D341Med (cell line): ENCODE data around the gene SBNO2.

ENCODE experiments used
- DNase-seq: peaks from one replicate; pipeline ENCODE4 v3.0.0; 2012; ENCODE audit warnings: low spot score

SBNO2 gene

GRCh38 chr19:1105008-1105872 lies 68.8 kb downstream of the SBNO2 start:
- DNase-seq: peak; percentile 69

- DNase-seq: peak; percentile 90
These were observed 69.6 kb downstream of the SBNO2 start for GRCh38 chr19:1104311-1105007.

- DNase-seq: peak; percentile 96
These were observed 70.3 kb downstream of the SBNO2 start, which contains the start of gene GPX4 for GRCh38 chr19:1103708-1104310. GPX4 (plus strand) TSS chr19:1103994; CDS start chr19:1104044, 50 bp downstream.

GRCh38 chr19:1103132-1103707 lies 70.8 kb downstream of the SBNO2 start:
- no peak for DNase-seq

- DNase-seq: no peak
These were observed 71.5 kb downstream of the SBNO2 start for GRCh38 chr19:1102407-1103131.

GRCh38 chr19:1101337-1101698 lies 72.8 kb downstream of the SBNO2 start:
- no peak for DNase-seq

GRCh38 chr19:1098177-1099051 lies 75.7 kb downstream of the SBNO2 start:
- no peak for DNase-seq

- no peak for DNase-seq
These were observed 76.3 kb downstream of the SBNO2 start for GRCh38 chr19:1097810-1098176.

- DNase-seq: peak; percentile 98
These were observed 78.9 kb downstream of the SBNO2 start, which contains the start of gene POLR2E for GRCh38 chr19:1094978-1095701. POLR2E (minus strand) TSS chr19:1095375; CDS start chr19:1095315, 60 bp downstream.

- DNase-seq: no peak
These were observed 79.5 kb downstream of the SBNO2 start for GRCh38 chr19:1094655-1094977.

GRCh38 chr19:1093811-1094553 lies 80.1 kb downstream of the SBNO2 start:
- DNase-seq: no peak

- DNase-seq: no peak
These were observed 80.7 kb downstream of the SBNO2 start for GRCh38 chr19:1093330-1093729.

- no peak for DNase-seq
These were observed 82.4 kb downstream of the SBNO2 start for GRCh38 chr19:1091544-1092175.

- DNase-seq: no peak
These were observed 83.1 kb downstream of the SBNO2 start for GRCh38 chr19:1090731-1091543.

GRCh38 chr19:1089891-1090290 lies 84.2 kb downstream of the SBNO2 start:
- DNase-seq: no peak

GRCh38 chr19:1089126-1089771 lies 84.8 kb downstream of the SBNO2 start:
- no peak for DNase-seq

GRCh38 chr19:1088416-1089010 lies 85.6 kb downstream of the SBNO2 start:
- DNase-seq: no peak
